Measurements from ENCODE around the gene QRFP. TPM values are rescaled to one million over a fixed set of nuclear protein-coding genes. Genes with fewer than 3 reads are reported as not detected.

QRFP gene
- polyA plus RNA-seq, 3 donors: 0.18 to 0.60 (median 0.21) TPM

GRCh38 chr9:130924448-130924788 is 27.8 kb upstream of the QRFP start:
- no peak overlapping the region for H3K27ac ChIP-seq (ENCODE audit: low read depth in 1 of 2, low read length in 2 of 2)
- no peak overlapping the region for H3K27ac Mint-ChIP-seq
- intact Hi-C loops (cut with micrococcal nuclease): no loop called here
- no peaks in the 10 kb centered on the region for H4K20me1 ChIP-seq (ENCODE audit: insufficient read depth, low read length)
- no peak for DNase-seq
- no peaks in the 10 kb centered on the region for H3K36me3 Mint-ChIP-seq
- no peak overlapping the region for H2AFZ ChIP-seq (ENCODE audit: insufficient read depth, low read depth, low read length, poor library complexity, severe bottlenecking)
- no peaks in the 10 kb centered on the region for H3K4me1 ChIP-seq (ENCODE audit: control insufficient read depth in 1 of 2, insufficient read depth in 2 of 2, low read length in 2 of 2)
- no peaks in the 10 kb centered on the region for H3K36me3 ChIP-seq (replicated peaks in 1 of 2; ENCODE audit: control insufficient read depth in 1 of 2, insufficient read depth in 2 of 2, low read length in 2 of 2)
- WGBS (ENCODE audit: insufficient coverage): 81% methylated on average over 10 of the region's 10 CpGs
- H3K4me3 ChIP-seq (replicated peaks in 1 of 3; ENCODE audit: low read depth in 2 of 3, low read length in 3 of 3): no peak overlapping the region
- no peaks in the 10 kb centered on the region for H3K79me2 ChIP-seq (ENCODE audit: insufficient read depth, low read length)
- no peak overlapping the region for H3K4me2 ChIP-seq (replicated peaks; ENCODE audit: extremely low read depth, low read length, poor library complexity, severe bottlenecking)
- H3K4me1 Mint-ChIP-seq: no peaks in the 10 kb centered on the region
- H3K4me3 Mint-ChIP-seq: no peak overlapping the region
- H3K27me3 Mint-ChIP-seq (ENCODE audit: low read depth in 3 of 3): peaks cover 10 to 16% (median 11%) of the 10 kb centered on the region in 3 donors
- TF ChIP-seq CTCF (IDR thresholded peaks at IDR 0.05): no peak
- no peaks in the 10 kb centered on the region for H3K9me3 ChIP-seq (replicated peaks in 1 of 2; ENCODE audit: control insufficient read depth in 1 of 2, insufficient read depth in 1 of 2, low read length in 2 of 2)
- H3K9me3 Mint-ChIP-seq: peaks cover 0 to 3% (median 0%) of the 10 kb centered on the region in 7 donors
- no peaks in the 10 kb centered on the region for H3K27me3 ChIP-seq (ENCODE audit: control insufficient read depth in 2 of 2, insufficient read depth in 2 of 2, low read length in 2 of 2)
- no peak overlapping the region for H3K9ac ChIP-seq (ENCODE audit: insufficient read depth, low read length, poor library complexity, severe bottlenecking)

- Histone ChIP-seq H3K9me3 (replicated peaks in 1 of 2; ENCODE audit: control insufficient read depth in 1 of 2, insufficient read depth in 1 of 2, low read length in 2 of 2) (no peaks in the 10 kb centered on the region), H3K4me1 (ENCODE audit: control insufficient read depth in 1 of 2, insufficient read depth in 2 of 2, low read length in 2 of 2) (no peaks in the 10 kb centered on the region), H3K9ac (ENCODE audit: insufficient read depth, low read length, poor library complexity, severe bottlenecking) (no peak overlapping the region), H4K20me1 (ENCODE audit: insufficient read depth, low read length) (no peaks in the 10 kb centered on the region), H3K4me2 (replicated peaks; ENCODE audit: extremely low read depth, low read length, poor library complexity, severe bottlenecking) (no peak overlapping the region), H3K4me3 (replicated peaks in 1 of 3; ENCODE audit: low read depth in 2 of 3, low read length in 3 of 3) (no peak overlapping the region), H3K27me3 (ENCODE audit: control insufficient read depth in 2 of 2, insufficient read depth in 2 of 2, low read length in 2 of 2) (no peaks in the 10 kb centered on the region), H3K79me2 (ENCODE audit: insufficient read depth, low read length) (no peaks in the 10 kb centered on the region), H2AFZ (ENCODE audit: insufficient read depth, low read depth, low read length, poor library complexity, severe bottlenecking) (no peak overlapping the region), H3K27ac (ENCODE audit: low read depth in 1 of 2, low read length in 2 of 2) (no peak overlapping the region), H3K36me3 (replicated peaks in 1 of 2; ENCODE audit: control insufficient read depth in 1 of 2, insufficient read depth in 2 of 2, low read length in 2 of 2) (no peaks in the 10 kb centered on the region)
- Mint-ChIP-seq H3K36me3 (no peaks in the 10 kb centered on the region), H3K27ac (no peak overlapping the region), H3K27me3 (ENCODE audit: low read depth in 3 of 3) (peaks cover 10 to 17% (median 11%) of the 10 kb centered on the region in 3 donors), H3K4me1 (no peaks in the 10 kb centered on the region), H3K9me3 (peaks cover 0 to 3% (median 0%) of the 10 kb centered on the region in 7 donors), H3K4me3 (no peak overlapping the region)
- 88% methylated on average over 29 of the region's 42 CpGs for WGBS (ENCODE audit: insufficient coverage)
- no peak for DNase-seq
- TF ChIP-seq CTCF (IDR thresholded peaks at IDR 0.05): no peak
- intact Hi-C loops (cut with micrococcal nuclease): no loop called here
These were observed 27.2 kb upstream of the QRFP start for GRCh38 chr9:130923611-130924447.

Data from CD14-positive monocyte (primary cell).